IPS-NIHi7 (cell line): Measurements from ENCODE around the gene POLR3C.
A peak's percentile ranks its signal among the peaks of the same experiment; 100 is the strongest.
"Not testable (repeated sequence)": the region's sequence is repeated elsewhere in the genome, so short reads cannot be mapped to it uniquely, and the experiment has no call there.

Experiments
- DNase-seq: peaks from one replicate; pipeline ENCODE4 v3.0.0; 2012; ENCODE audit warnings: mixed read lengths; ENCODE audit errors: extremely low spot score

POLR3C gene, protein sequence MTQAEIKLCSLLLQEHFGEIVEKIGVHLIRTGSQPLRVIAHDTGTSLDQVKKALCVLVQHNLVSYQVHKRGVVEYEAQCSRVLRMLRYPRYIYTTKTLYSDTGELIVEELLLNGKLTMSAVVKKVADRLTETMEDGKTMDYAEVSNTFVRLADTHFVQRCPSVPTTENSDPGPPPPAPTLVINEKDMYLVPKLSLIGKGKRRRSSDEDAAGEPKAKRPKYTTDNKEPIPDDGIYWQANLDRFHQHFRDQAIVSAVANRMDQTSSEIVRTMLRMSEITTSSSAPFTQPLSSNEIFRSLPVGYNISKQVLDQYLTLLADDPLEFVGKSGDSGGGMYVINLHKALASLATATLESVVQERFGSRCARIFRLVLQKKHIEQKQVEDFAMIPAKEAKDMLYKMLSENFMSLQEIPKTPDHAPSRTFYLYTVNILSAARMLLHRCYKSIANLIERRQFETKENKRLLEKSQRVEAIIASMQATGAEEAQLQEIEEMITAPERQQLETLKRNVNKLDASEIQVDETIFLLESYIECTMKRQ

DNA sequence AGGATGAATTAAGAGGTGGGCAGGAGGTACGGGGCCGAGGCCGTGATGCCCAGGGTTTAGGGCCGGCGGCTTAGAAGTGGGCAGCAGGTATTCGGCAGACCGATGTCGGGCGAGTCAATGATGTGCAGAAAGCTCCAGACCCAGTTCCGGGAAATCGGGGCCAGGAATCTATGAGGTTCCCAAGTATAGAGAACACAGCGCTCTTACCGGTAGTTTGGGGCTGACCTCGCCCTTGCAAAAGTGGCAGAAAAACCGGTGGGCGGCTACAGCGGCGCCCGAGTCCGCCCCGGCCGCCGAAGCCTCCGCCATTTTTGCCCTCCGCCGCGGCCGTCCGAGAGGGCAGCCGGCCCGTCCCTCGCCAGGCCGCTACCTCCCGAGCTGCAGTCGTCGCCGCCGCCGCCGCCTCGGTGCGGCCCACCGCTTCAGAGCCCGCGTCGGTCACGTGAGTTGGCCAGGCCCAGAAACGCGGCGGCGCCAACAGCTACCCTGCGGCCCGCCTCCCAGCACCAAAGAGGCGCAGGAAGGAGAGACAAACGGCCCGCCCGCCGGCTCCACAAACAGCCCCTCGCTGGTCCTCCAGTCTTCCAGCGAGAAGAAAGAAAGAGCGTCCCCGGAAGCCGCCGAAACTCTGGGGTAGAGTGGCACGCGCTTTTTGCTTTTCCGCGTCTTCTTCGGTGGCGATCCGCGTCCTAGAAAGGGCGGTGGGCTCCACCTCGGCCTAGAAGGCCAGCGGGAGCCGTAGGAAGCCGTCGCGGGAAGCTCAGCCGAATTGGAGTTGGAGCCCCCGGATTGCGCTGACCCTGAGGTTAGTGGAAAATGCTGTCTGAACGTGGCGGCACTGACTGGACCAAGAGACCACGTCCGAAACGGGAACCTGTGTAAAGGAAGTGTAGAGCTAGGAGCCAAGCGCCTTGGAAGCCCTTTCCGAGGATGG, at the start of gene POLR3C, which contains the start of gene RNF115:
POLR3C (plus strand) TSS at position 636 of the 934 bp plus-strand sequence. CDS start 1,577 bp downstream, outside the sequence.
RNF115 (minus strand) TSS at position 531 of the 934 bp plus-strand sequence; CDS start at position 309, 222 bp downstream.
- DNase-seq = peak; percentile 95

DNA sequence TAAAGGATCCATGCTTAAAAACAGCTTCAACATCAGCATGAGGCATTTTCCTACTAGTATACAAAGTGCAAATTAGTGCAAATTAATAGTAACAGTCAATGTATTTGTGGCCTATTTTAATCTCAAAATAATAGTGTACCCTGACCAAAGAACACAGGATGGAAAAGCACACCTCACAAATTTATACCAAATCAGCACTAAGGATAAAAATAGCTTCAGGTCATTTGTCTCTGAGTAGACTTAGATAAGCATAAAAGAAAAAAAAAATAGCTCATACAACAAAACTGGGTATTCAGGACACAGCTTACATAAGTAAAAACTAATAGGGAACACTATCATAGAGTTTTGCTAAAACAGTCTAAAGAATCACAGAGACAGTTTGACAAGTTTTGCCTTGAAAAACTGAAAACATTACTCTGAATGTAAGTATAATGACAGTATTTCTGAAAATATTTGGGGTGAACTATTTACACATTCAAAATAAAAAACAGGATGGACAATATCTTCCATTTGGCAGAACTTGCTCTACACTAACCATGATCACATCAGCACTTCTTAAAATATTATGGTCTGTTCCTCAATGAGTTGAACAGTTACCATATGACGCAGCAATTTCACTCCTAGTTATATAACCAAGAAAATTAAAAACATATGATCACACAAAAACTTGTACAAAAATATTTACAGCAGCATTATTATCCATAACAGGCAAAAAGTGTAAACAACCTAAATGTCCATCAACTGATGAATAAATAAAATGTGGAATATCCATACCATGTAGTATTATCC, 46.4 kb upstream of the POLR3C start:
- no peak for DNase-seq

DNA sequence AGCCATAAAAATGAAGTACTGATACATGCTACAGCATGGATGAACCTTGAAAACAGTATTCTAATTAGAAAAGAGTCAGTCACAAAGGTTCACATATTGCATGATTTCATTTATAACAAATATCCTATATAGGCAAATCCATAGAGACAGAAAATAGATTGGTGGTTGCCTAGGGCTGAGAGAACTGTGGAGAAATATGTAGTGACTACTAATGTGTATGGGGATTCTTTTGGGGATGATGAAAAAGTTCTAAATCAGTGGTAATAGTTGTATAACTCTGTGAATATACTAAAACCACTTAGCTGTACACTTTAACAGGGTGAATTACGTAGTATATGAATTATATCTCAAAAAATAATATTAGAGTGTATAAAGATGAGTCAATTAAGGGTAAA, 45.9 kb upstream of the POLR3C start:
- DNase-seq = no peak

DNA sequence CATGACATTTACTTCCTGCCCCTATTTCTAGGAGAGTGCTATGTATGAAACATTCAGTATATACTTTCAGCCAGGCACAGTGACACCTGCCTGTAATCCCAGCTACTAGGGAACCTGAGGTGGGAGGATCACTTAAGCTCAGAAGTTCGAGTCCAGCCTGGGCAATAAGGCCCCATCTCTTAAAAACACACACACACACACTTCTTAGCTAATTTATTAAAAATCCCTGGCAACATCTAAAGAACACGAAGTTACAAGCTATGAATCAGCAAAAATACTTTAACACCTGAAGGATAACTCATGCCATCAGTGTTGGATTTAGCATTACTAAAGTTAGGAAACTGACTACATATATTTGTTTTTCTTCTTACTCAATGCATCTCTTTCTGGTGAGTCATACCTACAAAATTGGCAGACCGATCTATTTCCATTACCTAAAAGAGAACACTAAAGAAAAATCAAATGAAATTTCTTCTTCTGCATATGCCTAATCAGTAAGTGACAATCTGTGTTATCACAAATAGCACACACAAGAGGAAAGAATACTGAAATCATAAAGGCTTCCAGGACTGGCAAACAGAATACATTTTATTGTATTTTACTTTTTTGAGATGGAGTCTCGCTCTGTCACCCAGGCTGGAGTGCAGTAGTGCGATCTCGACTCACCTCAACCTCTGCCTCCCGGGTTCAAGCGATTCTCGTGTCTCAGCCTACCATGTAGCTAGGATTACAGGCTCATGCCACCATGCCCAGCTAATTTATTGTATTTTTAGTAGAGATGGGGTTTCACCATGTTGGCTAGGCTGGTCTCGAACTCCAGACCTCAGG, 41.5 kb upstream of the POLR3C start:
- DNase-seq = no peak

DNA sequence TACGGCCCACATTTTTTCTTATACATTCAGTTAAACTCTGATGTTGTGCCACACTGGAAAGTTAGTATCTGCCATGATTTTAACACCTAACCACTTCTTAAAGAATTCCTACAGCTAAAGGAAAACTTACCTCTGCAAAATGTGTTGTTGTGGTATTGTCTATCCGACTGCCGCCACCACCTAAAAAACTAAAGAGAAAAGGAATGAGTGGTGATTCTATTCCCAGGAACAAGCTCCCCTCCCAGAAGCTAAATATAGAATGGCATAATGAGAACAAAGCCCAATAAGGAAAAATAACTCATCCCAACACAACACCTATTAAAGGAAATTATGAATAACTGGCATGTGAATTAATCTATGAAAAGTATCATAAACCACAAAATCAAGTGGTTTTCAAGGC, 39.6 kb upstream of the POLR3C start:
- DNase-seq = no peak

DNA sequence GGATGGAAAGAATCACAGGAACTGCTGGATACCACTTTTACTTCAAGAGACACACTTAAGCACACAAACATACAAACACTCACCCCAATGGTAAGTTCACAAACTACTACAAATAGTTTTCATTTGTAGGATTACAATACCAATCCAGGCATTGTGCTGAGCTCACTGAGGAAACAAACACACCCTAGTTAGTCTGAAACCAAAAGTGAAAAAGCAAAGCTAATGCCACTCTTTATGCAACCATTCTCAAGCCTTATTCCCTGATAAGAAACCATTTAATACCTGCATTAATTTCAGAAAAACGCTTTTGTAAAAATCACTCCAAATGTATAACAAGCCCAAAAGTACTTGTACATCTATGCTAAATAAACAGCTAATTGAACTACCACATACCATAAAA, 38.5 kb upstream of the POLR3C start:
- DNase-seq = no peak

DNA sequence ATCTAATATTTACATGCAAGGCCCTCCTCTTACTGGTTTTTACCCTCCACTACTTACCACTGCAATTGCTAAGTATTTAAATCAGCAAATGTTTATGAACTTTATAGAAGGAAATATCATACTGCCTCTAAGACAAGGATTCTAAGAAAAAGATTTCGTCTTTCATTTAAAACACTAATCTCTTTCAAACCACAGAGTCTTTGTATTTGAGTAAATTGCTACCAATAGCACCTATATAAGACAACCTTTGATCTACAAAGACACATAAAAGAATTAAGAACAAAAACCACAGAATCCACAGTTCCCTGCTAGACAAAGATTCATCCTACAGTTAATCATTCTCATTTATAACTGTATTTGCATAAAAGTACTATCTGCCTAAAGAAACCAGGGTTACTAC, 37.7 kb upstream of the POLR3C start:
- no peak for DNase-seq

DNA sequence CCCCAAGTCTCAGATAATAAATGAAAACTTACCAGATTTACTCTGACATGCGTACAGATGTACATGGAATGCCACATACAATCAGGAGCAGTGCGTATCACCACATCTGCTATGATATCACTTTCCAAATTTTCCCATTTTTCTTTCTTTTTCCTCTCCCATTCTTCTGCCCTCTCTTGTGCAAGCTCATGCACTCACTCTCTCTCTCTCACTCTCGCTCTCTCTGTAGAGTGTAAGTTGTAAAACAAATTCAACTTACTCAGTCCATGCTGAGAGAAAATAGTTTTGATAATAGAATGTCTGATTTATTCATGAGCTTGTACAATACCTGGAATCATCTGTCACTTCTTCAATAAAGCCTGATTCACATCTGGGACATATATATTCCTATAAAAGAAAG, 35.4 kb upstream of the POLR3C start:
- no peak for DNase-seq

DNA sequence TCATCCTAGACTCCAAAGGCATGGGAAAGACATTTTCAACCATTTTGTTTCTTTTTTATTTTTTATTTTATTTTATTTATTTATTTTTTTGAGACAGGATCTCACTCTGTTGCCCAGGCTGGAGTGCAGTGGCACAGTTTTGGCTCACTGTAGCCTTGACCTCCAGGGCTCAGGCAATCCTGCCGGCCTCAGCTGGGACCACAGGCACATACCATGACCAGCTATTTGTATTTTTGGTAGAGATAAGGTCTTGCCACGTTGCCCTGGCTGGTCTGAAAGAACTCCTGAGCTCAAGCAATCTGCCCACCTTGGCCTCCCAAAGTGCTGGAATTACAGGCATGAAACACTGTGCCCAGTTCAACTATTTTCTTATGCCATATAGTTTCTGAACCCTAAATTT, 32.1 kb upstream of the POLR3C start:
- not testable (repeated sequence) for DNase-seq

DNA sequence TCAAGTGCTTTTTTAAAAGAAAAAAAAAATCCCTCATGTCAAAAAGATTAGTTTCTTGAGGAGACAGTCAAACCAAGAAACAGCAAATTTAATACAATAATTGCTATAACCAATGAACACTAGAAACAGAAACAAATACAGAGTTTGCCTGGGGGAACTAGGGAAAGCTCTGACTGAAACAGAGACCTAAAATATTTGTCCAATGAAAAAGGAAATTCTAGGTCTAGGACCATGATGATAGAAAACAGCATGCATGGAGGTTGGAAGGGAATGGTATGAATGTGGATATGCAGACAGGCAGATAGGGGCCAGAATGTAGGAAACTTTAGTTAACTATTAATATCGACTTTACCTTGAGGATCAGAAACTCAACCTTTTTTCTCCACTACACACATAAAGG, 31.5 kb upstream of the POLR3C start:
- no peak for DNase-seq

DNA sequence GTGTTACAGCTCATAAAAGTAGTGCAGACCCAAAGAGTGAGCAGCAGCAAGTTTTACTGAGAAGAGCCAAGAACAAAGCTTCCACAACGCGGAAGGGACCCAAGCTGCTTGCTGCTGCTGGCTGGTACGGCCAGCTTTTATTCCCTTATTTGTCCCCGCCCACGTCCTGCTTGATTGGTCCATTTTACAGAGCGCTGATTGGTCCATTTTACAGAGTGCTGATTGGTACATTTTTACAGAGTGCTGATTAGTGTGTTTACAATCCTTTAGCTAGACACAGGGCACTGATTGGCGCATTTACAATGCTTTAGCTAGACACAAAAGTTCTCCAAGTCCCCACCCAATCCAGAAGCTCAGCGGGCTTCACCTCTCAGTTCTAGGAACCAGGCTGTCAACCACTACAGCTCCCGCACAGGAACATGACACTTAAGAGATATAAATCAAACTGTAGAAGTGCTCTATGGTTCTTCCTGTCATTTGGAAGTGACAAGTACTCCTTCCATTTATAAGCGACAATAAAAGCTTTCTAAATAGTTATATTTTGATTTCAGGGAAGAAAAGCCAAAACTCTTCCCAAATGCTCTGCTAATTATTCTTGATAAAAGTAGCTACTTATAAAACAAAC, 28.6 kb upstream of the POLR3C start:
- DNase-seq = no peak

DNA sequence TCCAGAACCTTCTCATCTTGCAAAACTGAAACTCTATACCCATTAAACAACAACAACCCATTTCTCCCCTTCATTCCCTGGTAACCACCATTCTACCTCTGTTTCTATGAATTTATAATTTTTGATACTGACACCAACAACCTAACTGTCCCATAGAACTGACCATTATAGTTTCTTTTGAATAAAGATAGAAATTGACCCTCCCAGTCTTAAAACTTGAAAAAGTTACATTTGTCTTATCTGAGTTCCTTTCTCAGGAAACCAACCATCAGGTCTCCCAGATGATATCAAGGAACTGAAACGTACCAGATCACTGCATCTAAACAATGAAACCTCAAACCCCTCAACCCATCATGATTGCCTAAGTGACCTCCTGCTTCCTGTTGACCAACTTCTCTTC, 27.2 kb upstream of the POLR3C start:
- DNase-seq = no peak

DNA sequence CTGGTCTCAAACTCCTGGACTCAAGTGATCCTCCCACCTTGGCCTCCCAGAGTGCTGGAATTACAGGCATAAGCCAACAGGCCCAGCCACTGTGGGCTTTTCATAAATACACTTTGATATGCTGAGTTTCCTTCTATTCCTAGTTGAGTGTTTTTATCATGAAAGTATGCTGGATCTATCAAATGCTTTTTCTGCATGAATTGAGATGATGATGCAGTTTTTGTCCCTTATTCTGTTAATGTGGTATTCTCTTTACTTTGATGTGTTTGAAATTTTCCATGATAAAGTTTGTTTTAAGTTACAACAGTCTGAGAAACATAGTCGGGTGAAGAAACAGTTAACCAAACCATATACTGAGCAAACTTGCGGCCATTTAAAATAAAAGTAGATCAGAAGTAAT, 24.2 kb upstream of the POLR3C start:
- DNase-seq = no peak

DNA sequence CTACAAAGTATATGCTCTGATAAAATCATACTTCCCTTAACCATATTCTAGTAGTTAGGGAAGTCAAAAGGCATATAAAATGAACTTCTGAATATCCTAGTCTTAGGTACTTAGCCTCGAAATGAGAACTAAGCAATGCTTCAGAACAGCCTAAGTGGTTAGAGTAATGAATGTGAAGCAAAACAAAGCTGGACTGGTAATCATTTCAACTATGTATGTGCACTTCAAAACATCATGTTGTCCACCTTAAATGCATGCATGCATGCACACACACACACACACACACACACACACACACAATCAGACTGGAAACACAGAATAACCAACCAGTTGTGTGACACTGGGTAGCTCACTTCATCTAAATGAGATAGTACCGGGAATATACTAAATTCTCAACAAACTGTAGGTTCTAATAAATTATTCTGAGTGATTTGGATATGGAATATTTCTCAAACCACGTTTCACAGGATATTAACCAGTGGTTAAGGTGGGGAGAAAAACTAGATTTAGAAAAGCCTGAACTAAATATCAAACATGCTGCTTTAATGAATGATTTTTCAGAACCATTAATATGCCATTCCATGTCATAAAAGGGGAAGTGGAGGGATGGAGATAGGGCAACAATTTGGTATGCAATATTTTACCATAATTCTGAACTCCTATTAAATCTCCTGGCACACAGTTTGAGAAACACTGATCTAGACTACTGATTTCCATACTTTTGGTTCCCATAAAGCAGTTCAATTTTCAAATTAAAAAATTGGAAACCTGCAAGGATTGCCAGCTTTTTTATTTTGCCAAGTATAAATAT, 19.6 kb upstream of the POLR3C start:
- no peak for DNase-seq

DNA sequence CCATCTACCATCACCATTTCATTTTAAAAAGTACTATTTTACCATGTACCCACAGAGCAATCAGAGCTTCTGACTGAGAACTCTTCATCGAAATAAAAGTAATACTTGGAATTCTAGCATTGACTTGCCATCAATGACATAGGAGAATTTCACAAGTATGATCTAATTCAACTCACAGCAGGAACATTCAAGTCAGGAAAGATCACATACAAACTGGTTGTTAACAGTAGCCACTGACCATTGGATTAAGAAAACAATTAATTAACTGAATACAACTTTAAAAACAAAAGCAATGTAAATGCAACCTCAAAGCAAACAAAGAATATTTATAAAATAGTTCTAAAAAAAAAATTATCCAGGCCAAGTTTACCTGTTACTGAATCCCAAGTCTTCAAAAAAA, 18.9 kb upstream of the POLR3C start:
- no peak for DNase-seq

DNA sequence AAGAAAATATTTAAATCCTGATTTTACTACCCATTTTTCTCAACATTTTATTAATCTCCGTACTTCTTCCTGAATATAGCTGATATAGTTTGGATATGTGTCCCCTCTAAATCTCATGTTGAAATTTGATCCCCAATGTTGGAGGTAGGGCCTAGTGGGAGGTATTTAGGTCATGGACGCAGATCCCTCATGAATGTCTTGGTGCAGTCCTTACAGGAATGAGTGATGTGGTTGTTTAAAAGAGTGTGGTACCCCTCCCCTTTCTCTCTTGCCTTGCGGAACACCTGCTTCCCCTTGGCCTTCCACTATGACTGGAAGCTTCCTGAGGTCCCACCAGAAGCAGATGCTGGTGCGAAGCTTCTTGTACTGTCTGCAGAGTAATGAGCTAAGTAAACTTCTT, 17.6 kb upstream of the POLR3C start:
- no peak for DNase-seq

DNA sequence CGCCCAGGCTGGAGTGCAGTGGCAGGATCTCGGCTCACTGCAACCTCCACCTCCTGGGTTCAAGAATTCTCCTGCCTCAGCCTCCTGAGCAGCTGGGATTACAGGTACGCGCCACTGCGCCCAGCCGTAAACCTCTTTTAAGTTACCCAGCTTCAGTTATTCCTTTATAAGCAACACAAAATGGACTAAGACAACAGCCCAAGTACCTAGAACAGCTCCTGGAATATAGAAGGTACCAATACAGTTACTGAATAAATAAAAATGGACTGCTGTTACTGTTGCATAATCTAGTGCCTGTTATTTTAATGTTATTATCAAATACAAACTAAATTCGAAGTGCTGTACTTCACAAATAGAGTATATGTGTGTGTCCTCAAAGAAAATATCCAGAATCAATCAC, 17.2 kb upstream of the POLR3C start:
- no peak for DNase-seq

DNA sequence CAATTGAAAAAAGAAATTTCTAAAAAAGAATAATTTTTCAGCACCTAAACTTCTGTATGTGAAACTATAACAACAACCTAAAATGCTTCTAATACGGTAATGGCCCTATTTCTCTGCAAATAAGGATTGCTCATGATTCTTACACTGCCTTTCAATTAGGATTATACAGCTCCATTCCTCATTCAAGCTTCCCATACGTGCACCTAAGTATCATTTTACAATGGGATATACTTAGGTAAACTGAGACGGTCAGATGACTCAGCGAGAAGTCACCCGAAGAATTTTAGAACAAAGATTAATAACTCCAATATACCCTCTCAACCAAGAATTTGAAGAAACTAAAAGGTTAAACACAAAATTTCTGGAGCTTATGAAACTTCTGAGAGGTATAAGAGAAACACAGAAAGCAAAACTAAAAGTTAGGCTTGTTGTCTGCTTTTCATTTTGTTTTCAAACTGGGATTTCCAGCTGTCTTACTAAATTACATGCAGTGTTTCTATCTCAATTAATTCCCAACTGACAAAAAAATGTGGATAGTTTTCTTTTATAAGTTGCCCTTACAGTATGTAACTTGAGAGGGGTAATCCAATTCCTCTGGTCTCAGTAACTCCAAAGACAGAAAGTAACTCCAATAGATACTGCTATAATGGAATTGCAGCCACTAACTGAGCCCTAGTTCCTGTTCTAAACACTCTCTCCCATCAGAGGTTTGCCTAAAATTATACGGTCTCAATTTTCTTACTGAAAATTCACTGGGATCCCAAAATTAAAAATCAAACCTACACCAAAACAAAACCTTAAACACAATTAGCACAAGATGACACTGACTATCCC, 10.8 kb upstream of the POLR3C start:
- DNase-seq = not testable (repeated sequence)
